OCI-LY3 (cell line): ENCODE results near the gene KIF23.

ENCODE experiments used
- H2AFZ ChIP-seq: fragments of 200-600, 300-600 bp; shearing (Covaris generic); 2 replicates; pipeline ENCODE4 v1.6.0; 2014; ENCODE audit warnings: antibody characterized with exemption, low read depth, low read length
- H3K27ac ChIP-seq: fragments of 200-600, 300-600 bp; sonication (generic); 2 replicates; pipeline ENCODE4 v1.5.1; 2014; ENCODE audit warnings: mild to moderate bottlenecking, low read length, moderate library complexity, mixed read lengths
- H3K27me3 ChIP-seq: fragments of 200-600, 300-600 bp; sonication (generic); 2 replicates; pipeline ENCODE4 v1.6.1; 2014; ENCODE audit warnings: low read depth, low read length, mixed read lengths
- H3K36me3 ChIP-seq: fragments of 200-600, 300-600 bp; sonication (generic); replicated peaks from 2 replicates; pipeline ENCODE3; 2014; ENCODE audit warnings: low read depth, low read length, mixed read lengths
- H3K4me1 ChIP-seq: fragments of 300-600, 200-600 bp; sonication (generic); 2 replicates; pipeline ENCODE4 v1.6.1; 2014; ENCODE audit warnings: low read length, mixed read lengths
- H3K4me2 ChIP-seq: fragments of 200-600, 300-600 bp; sonication (generic); 2 replicates; pipeline ENCODE4 v1.6.1; 2014; ENCODE audit warnings: low read length, mixed read lengths
- H3K4me3 ChIP-seq: fragments of 300-600, 200-600 bp; sonication (generic); 2 replicates; pipeline ENCODE4 v1.5.1; 2014; ENCODE audit warnings: antibody characterized with exemption, mild to moderate bottlenecking, low read length, moderate library complexity
- H3K79me2 ChIP-seq: fragments of 300-600, 200-600 bp; shearing (Covaris generic); 2 replicates; pipeline ENCODE4 v1.6.1; 2014; ENCODE audit warnings: mild to moderate bottlenecking, low read length, mixed read lengths
- H3K9ac ChIP-seq: fragments of 300-600, 200-600 bp; shearing (Covaris generic); 2 replicates; pipeline ENCODE4 v1.6.0; 2014; ENCODE audit warnings: mild to moderate bottlenecking, low read length, moderate library complexity
- H3K9me3 ChIP-seq: fragments of 200-600, 300-600 bp; shearing (Covaris generic); 2 replicates; pipeline ENCODE4 v1.6.1; 2014; ENCODE audit warnings: low read length, mixed read lengths; ENCODE audit not compliant: insufficient read depth
- H4K20me1 ChIP-seq: fragments of 200-600, 300-600 bp; sonication (generic); 2 replicates; pipeline ENCODE4 v1.6.1; 2016; ENCODE audit warnings: low read length, mixed read lengths; ENCODE audit not compliant: insufficient read depth
- EZH2phosphoT487 ChIP-seq: fragments of 200-600 bp; shearing (Covaris generic); IDR thresholded peaks from 2 replicates; pipeline ENCODE4 v1.6.1; 2018; ENCODE audit warnings: antibody characterized with exemption, mixed run types, low read depth
- TF ChIP-seq, protein P1 (sequence below): fragments of 200-600, 300-600 bp; sonication (generic); IDR thresholded peaks from 2 replicates; pipeline ENCODE4 v1.5.1; 2014; ENCODE audit warnings: antibody characterized with exemption, low read length, low read depth

Gene KIF23

GRCh38 chr15:69459066-69459465, 44.9 kb downstream of the KIF23 start:
- H3K79me2 ChIP-seq, result peaks cover 21% of the 10 kb centered on the region
- TF ChIP-seq, protein P1, sequence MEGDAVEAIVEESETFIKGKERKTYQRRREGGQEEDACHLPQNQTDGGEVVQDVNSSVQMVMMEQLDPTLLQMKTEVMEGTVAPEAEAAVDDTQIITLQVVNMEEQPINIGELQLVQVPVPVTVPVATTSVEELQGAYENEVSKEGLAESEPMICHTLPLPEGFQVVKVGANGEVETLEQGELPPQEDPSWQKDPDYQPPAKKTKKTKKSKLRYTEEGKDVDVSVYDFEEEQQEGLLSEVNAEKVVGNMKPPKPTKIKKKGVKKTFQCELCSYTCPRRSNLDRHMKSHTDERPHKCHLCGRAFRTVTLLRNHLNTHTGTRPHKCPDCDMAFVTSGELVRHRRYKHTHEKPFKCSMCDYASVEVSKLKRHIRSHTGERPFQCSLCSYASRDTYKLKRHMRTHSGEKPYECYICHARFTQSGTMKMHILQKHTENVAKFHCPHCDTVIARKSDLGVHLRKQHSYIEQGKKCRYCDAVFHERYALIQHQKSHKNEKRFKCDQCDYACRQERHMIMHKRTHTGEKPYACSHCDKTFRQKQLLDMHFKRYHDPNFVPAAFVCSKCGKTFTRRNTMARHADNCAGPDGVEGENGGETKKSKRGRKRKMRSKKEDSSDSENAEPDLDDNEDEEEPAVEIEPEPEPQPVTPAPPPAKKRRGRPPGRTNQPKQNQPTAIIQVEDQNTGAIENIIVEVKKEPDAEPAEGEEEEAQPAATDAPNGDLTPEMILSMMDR, result no peak
- H3K4me1 ChIP-seq, result peaks cover 30% of the 10 kb centered on the region
- no peaks in the 10 kb centered on the region for H3K9me3 ChIP-seq
- no peak overlapping the region for H3K9ac ChIP-seq
- H2AFZ ChIP-seq, result no peak overlapping the region
- peaks cover 41% of the 10 kb centered on the region for H3K36me3 ChIP-seq
- peaks cover 35% of the 10 kb centered on the region for H4K20me1 ChIP-seq
- no peak overlapping the region for H3K4me2 ChIP-seq
- H3K4me3 ChIP-seq, result no peak overlapping the region
- no peak overlapping the region for H3K27ac ChIP-seq
- H3K27me3 ChIP-seq, result no peaks in the 10 kb centered on the region

DNA sequence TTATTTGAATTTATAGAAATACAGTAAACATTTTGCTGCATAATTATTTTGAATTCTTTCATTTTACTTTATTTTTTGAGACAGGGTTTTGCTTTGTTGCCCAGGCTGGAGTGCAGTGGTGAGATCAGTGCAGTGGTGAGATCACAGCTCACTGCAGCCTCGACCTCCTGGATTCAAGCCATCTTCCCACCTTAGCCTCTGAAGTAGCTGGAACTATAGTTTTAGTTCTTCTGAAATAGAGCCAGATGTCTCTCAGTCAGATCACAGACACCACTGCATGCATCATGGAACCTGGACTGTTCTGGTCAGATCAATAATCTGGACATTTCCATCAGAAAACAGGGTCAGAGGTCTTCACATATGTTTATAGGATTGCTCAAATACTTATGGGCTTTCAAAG, 46.3 kb downstream of the KIF23 start:
- no peaks in the 10 kb centered on the region for H3K27me3 ChIP-seq
- H3K27ac ChIP-seq, result no peak overlapping the region
- H3K4me1 ChIP-seq, result peaks cover 16% of the 10 kb centered on the region
- peaks cover 26% of the 10 kb centered on the region for H3K36me3 ChIP-seq
- no peak for TF ChIP-seq EZH2phosphoT487
- TF ChIP-seq, protein P1, result no peak
- no peak overlapping the region for H3K4me2 ChIP-seq
- peaks cover 21% of the 10 kb centered on the region for H4K20me1 ChIP-seq
- no peak overlapping the region for H2AFZ ChIP-seq
- no peak overlapping the region for H3K9ac ChIP-seq
- peaks cover 6% of the 10 kb centered on the region for H3K79me2 ChIP-seq
- H3K4me3 ChIP-seq, result no peak overlapping the region
- no peaks in the 10 kb centered on the region for H3K9me3 ChIP-seq

DNA sequence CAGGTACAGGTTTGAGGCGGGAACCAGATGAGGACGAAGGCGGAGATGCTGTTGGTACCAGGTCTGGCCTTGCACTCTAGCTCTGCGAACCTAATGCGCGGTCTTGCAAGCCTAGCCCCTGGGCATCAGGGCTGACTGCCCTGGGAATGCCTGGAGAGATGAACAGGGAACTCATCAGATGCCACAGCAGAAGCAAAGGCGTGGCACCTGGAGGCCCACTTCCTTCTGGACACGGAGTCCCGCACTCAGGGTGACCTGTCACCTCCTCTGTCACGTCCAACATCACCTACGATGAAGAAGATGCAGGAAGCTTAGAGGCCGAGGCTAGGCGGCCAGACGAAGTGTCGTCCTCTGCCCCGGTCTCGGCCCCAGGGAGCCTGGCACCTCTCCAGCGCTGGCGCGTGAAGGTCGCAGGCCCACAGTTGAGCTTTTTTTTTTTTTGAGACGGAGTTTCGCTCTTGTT, 47.9 kb downstream of the KIF23 start:
- no peak overlapping the region for H3K27ac ChIP-seq
- H3K4me2 ChIP-seq, result peak overlapping the region; percentile 74
- H3K9ac ChIP-seq, result peak overlapping the region; percentile 61

GRCh38 chr15:69462493-69463181, 48.5 kb downstream of the KIF23 start:
- H3K4me2 ChIP-seq, result peak overlapping the region; percentile 83
- H3K27ac ChIP-seq, result peak overlapping the region; percentile 17; the same call in 1 of the 2 replicates
- H3K4me1 ChIP-seq, result peaks cover 22% of the 10 kb centered on the region
- H3K4me3 ChIP-seq, result peak overlapping the region; percentile 84
- peak overlapping the region; percentile 83 for H3K9ac ChIP-seq
- H3K79me2 ChIP-seq, result no peaks in the 10 kb centered on the region
- H3K36me3 ChIP-seq, result peaks cover 5% of the 10 kb centered on the region
- TF ChIP-seq EZH2phosphoT487, result no peak
- TF ChIP-seq, protein P1, result peak; percentile 74
- H3K9me3 ChIP-seq, result no peaks in the 10 kb centered on the region
- H2AFZ ChIP-seq, result peak overlapping the region; percentile 95
- H3K27me3 ChIP-seq, result no peaks in the 10 kb centered on the region
- H4K20me1 ChIP-seq, result no peaks in the 10 kb centered on the region

More for the DNA sequence above, 47.9 kb downstream of the KIF23 start:
- Histone ChIP-seq H3K79me2 (peaks cover 3% of the 10 kb centered on the region; the same call in 1 of the 2 replicates), H3K27me3 (no peaks in the 10 kb centered on the region), H3K4me3 (peak overlapping the region; percentile 84), H2AFZ (peak overlapping the region; percentile 64; the same call in 1 of the 2 replicates), H3K9me3 (no peaks in the 10 kb centered on the region), H4K20me1 (peaks cover 6% of the 10 kb centered on the region), H3K36me3 (peaks cover 11% of the 10 kb centered on the region), H3K4me1 (peaks cover 19% of the 10 kb centered on the region)
- TF ChIP-seq, protein P1, result no peak
- TF ChIP-seq EZH2phosphoT487, result no peak
